K562 (cell line): ENCODE measurements around the gene MYO1A. TPM values are rescaled to one million over a fixed set of nuclear protein-coding genes. Genes with fewer than 3 reads are reported as not detected.

ENCODE experiments used
- ATF6 ChIP-seq: sonication (generic); formaldehyde crosslinking; IDR thresholded peaks from 2 replicates; pipeline ENCODE4 v1.4.0; 2020; ENCODE audit warnings: mild to moderate bottlenecking, missing genetic modification reagents
- CTCFL ChIP-seq: IDR thresholded peaks from 2 replicates; pipeline ENCODE4 v1.6.1; 2011; ENCODE audit warnings: borderline replicate concordance, low read depth, mild to moderate bottlenecking, moderate library complexity, low read length; ENCODE audit not compliant: insufficient read depth, poor library complexity, severe bottlenecking
- CXXC5 ChIP-seq: fragments of 250-450 bp; sonication (Bioruptor Pico); IDR thresholded peaks from 2 replicates; pipeline ENCODE4 v1.8.0; 2022; ENCODE audit warnings: inconsistent platforms, mild to moderate bottlenecking, moderate library complexity
- E2F6 ChIP-seq, 2 experiments: IDR thresholded peaks; 2 replicates each; pipeline ENCODE4 v1.6.1; 2011; ENCODE audit warnings: borderline replicate concordance in 1 of 2, control low read depth in 1 of 2, low read depth in 1 of 2, low read length in 1 of 2, mild to moderate bottlenecking in 1 of 2, mixed read lengths in 1 of 2, moderate library complexity in 1 of 2; ENCODE audit not compliant: insufficient read depth in 1 of 2, insufficient read length in 1 of 2, poor library complexity in 1 of 2, severe bottlenecking in 1 of 2; ENCODE audit errors: extremely low read depth in 1 of 2
- ETS1 ChIP-seq: conservative IDR thresholded peaks from 2 replicates; pipeline ENCODE4 v1.6.1; 2011; ENCODE audit warnings: low read depth, mild to moderate bottlenecking, low read length; ENCODE audit not compliant: control insufficient read depth
- GABPA ChIP-seq: fragments of 200-800 bp; sonication (Bioruptor generic); conservative IDR thresholded peaks from 2 replicates; pipeline ENCODE4 v1.6.1; 2016; ENCODE audit warnings: low read depth, missing genetic modification characterization, missing compliant biosample characterization
- MTA3 ChIP-seq: fragments of 450-650 bp; formaldehyde crosslinking; IDR thresholded peaks from 2 replicates; pipeline ENCODE4 v1.6.1; 2017; ENCODE audit warnings: mild to moderate bottlenecking, borderline replicate concordance
- NRF1 ChIP-seq, 2 experiments: fragments of 450-650 bp; IDR thresholded peaks in 1 of 2; conservative IDR thresholded peaks in 1 of 2; 2 replicates each; pipeline ENCODE4 v1.6.1; 2014; ENCODE audit warnings: mild to moderate bottlenecking in 2 of 2
- SIN3A ChIP-seq, 2 experiments: fragments of 150-350 bp in 1 of 2; IDR thresholded peaks; 2 replicates each; pipeline ENCODE4 v1.6.1; 2011 to 2016; ENCODE audit warnings: borderline replicate concordance in 2 of 2, low read depth in 2 of 2, low read length in 2 of 2, mild to moderate bottlenecking in 2 of 2, moderate library complexity in 2 of 2; ENCODE audit not compliant: control insufficient read depth in 1 of 2
- SMAD3 ChIP-seq: fragments of 450-650 bp; formaldehyde crosslinking; conservative IDR thresholded peaks from 2 replicates; pipeline ENCODE4 v1.4.0; 2020; ENCODE audit warnings: mild to moderate bottlenecking
- SMAD4 ChIP-seq: fragments of 250-450 bp; sonication (Bioruptor Pico); conservative IDR thresholded peaks from 2 replicates; pipeline ENCODE4 v1.8.0; 2021; ENCODE audit warnings: inconsistent platforms, mild to moderate bottlenecking, moderate library complexity
- VEZF1 ChIP-seq: fragments of 200-800 bp; sonication (Bioruptor generic); IDR thresholded peaks from 2 replicates; pipeline ENCODE4 v1.6.1; 2017; ENCODE audit warnings: missing genetic modification characterization, missing compliant biosample characterization
- ZBTB17 ChIP-seq: fragments of 450-650 bp; formaldehyde crosslinking; IDR thresholded peaks from 2 replicates; pipeline ENCODE4 v1.4.0; 2020; ENCODE audit warnings: mild to moderate bottlenecking
- ZNF740 ChIP-seq, 3 experiments: fragments of 200-800 bp in 1 of 3; sonication (Bioruptor generic) in 1 of 3; sonication (generic) in 1 of 3; formaldehyde crosslinking in 1 of 3; IDR thresholded peaks; 2 replicates each; pipeline versions ENCODE4 v1.6.1 to v1.8.0; 2016 to 2022; ENCODE audit warnings: mild to moderate bottlenecking in 2 of 3, missing compliant biosample characterization in 2 of 3, missing genetic modification characterization in 2 of 3, missing genetic modification reagents in 1 of 3
- polyA plus RNA-seq, 8 experiments: library from polyadenylated mRNA; depleted of rRNA in 4 of 8; stranded (reverse) in 5 of 8; unstranded in 3 of 8; fragments of >200 nt; fragmentation: Nextera tagmentation in 2 of 8; fragmentation: Illumina TruSeq in 1 of 8; extraction: Ambion mirVana in 2 of 8; extraction: Trizol in 1 of 8; gene quantifications; 2 replicates each; pipeline versions ENCODE4 v1.2.1 to v1.2.3, GENCODE V29; 2011 to 2014; ENCODE audit warnings: inconsistent platforms in 1 of 8, missing spikeins in 1 of 8
- total RNA-seq, 7 experiments: library from RNA; depleted of rRNA in 6 of 7; stranded (reverse); fragments of >200 nt in 6 of 7; fragmentation: Illumina TruSeq in 2 of 7; extraction: Trizol in 2 of 7; gene quantifications; 2 replicates each; pipeline versions ENCODE4 v1.2.1 to v1.2.3, GENCODE V29; 2011 to 2021; ENCODE audit warnings: low replicate concordance in 1 of 7

The MYO1A gene
- total and polyA plus RNA-seq, 9 of the 15 experiments (the other 6 are each of a cell fraction or from before 2014, with no cell fraction given), result 0.03 to 0.29 (median 0.14) TPM; not detected in 2

GRCh38 chr12:57005980-57006808 is 43.7 kb downstream of the MYO1A start, which contains the start of gene ZBTB39 (continued):
- TF ChIP-seq ZNF740 (CRISPR knock-in tag; IDR thresholded peaks at IDR 0.05) (peak; percentile 90), ZNF740 (tag; IDR thresholded peaks at IDR 0.05) (peak in 1 of 2 experiments; percentile 93; a peak in 2 of 4 replicates), MTA3 (no peak), ETS1 (peak; percentile 70), VEZF1 (CRISPR knock-in tag) (peak; percentile 94), GABPA (tag) (peak; percentile 88), ATF6 (CRISPR knock-in tag) (no peak), E2F6 (IDR thresholded peaks at IDR 0.05; ENCODE audit: borderline replicate concordance in 1 of 2, extremely low read depth in 1 of 2, insufficient read depth in 1 of 2, insufficient read length in 1 of 2, low read depth in 1 of 2, low read length in 1 of 2, poor library complexity in 1 of 2, severe bottlenecking in 1 of 2) (peak in 1 of 2 experiments; percentile 46), ZBTB17 (0 out of 2 replicates have a peak, but pooled peaks have one; percentile 11), SMAD3 (no peak), CXXC5 (peak; percentile 75), CTCFL (peak; percentile 92), NRF1 (conservative IDR thresholded peaks at IDR 0.05 in 1 of 2, IDR thresholded peaks at IDR 0.05 in 1 of 2) (peak in 1 of 2 experiments; percentile 54; a peak in 2 of 4 replicates), SIN3A (IDR thresholded peaks at IDR 0.05; ENCODE audit: borderline replicate concordance in 2 of 2, control insufficient read depth in 1 of 2, low read depth in 2 of 2, low read length in 2 of 2) (peak; percentile 32 to 62; a peak in 1 of 4 replicates), SMAD4 (peak; percentile 81)
